ENCODE results near the gene ATP13A2. TPM values are rescaled to one million over a fixed set of nuclear protein-coding genes. Genes with fewer than 3 reads are reported as not detected.

Gene ATP13A2
- total RNA-seq, 1 experiment from 2014 or later: 50.9 TPM

DNA sequence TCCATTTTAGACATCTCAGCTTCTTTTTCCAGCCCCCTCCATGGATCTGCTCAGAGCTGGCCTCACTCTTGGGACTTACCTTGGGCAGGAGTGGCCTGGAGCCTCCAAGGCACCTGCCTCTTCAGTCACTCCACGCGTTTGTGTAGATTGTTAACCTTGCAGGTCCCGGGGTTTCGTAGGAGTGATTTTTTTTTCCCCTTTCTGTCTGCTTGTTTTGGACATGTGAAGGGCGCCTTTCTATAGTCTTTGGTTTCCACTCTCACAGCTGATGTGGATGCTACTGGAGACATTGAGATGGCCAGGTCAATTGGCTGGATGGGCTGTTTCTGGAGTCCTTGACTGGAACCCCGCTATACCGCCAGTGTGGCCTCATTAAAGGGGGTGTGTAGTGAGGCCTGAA, 44.1 kb upstream of the ATP13A2 start:
- Histone ChIP-seq H3K4me1 (ENCODE audit: insufficient read depth, low read length, poor library complexity, severe bottlenecking) (peaks cover 34% of the 10 kb centered on the region), H3K27ac (ENCODE audit: low read depth, low read length, poor library complexity, severe bottlenecking) (no peak overlapping the region), H3K36me3 (ENCODE audit: insufficient read depth, low read length, poor library complexity, severe bottlenecking) (peaks cover 15% of the 10 kb centered on the region), H3K9me3 (ENCODE audit: low read depth, low read length, poor library complexity, severe bottlenecking) (no peaks in the 10 kb centered on the region), H3K4me3 (ENCODE audit: low read depth, low read length, poor library complexity, severe bottlenecking) (no peak overlapping the region), H3K27me3 (replicated peaks; ENCODE audit: insufficient read depth, low read depth, low read length, poor library complexity) (no peaks in the 10 kb centered on the region)
- intact Hi-C loops (cut with micrococcal nuclease; ENCODE audit: unreplicated experiment): loop anchor here (5.0 kb wide), 1 partner anchor 352 kb away; no protein-coding TSS in a partner anchor
- no TSS peak for BruUV-seq (replicated peaks)
- DNase-seq (ENCODE audit: low spot score): no peak
- ChIA-PET POLR2A (ENCODE audit: low non-redundant PET) (interaction anchor here (0.6 kb wide), 1 partner anchor 396 kb away, joined by 26 read pairs; no protein-coding TSS in a partner anchor), CTCF (no interaction called here)
- no peak for TF ChIP-seq EZH2 (IDR thresholded peaks at IDR 0.05; ENCODE audit: borderline replicate concordance, low read depth, low read length, poor library complexity, severe bottlenecking)
- TF ChIP-seq, protein P1, sequence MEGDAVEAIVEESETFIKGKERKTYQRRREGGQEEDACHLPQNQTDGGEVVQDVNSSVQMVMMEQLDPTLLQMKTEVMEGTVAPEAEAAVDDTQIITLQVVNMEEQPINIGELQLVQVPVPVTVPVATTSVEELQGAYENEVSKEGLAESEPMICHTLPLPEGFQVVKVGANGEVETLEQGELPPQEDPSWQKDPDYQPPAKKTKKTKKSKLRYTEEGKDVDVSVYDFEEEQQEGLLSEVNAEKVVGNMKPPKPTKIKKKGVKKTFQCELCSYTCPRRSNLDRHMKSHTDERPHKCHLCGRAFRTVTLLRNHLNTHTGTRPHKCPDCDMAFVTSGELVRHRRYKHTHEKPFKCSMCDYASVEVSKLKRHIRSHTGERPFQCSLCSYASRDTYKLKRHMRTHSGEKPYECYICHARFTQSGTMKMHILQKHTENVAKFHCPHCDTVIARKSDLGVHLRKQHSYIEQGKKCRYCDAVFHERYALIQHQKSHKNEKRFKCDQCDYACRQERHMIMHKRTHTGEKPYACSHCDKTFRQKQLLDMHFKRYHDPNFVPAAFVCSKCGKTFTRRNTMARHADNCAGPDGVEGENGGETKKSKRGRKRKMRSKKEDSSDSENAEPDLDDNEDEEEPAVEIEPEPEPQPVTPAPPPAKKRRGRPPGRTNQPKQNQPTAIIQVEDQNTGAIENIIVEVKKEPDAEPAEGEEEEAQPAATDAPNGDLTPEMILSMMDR (conservative IDR thresholded peaks at IDR 0.05; ENCODE audit: low read depth, low read length): no peak

DNA sequence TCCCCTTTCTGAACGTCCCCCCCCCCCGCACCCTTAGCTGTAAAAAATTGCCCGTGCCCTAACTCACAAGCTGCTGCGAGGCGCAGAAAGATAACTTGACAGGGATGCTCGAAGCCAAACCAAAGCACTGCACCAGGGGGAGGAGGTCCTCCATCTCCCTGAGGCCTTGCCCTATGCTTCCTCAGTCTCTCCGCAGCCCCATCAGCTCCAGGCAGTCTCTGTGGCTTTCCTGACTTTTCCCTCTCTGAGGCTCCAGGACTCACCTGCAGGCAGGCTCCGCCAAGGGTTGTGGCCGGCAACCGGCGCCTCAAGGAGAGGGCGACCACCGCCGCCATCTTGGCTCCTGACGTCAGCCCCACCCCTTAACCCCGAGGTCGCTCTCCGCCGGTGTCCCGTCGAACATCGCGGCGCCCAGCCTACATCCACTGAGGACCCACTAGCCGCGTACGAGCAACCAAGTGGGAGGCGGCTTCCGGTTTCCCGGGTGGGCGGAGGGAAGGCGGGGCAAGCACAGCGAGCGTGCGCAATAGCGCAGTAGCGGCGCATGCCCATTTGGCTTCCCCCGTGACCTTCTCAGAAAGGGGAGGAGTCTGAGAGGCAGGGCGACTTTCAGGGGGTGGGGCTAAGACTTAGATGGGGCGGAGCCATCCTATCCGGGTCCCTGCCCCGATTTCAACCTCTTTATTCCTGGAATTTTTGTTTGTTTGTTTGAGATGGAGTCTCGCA, 42.1 kb upstream of the ATP13A2 start, which contains the start of gene SDHB:
Gene SDHB (minus strand): TSS at position 348 of the 726 bp plus-strand sequence. CDS start 13 bp downstream, at position 335.
- peak; percentile 98 for DNase-seq (ENCODE audit: low spot score)
- intact Hi-C loops (cut with micrococcal nuclease; ENCODE audit: unreplicated experiment): no loop called here
- H3K27ac ChIP-seq (ENCODE audit: low read depth, low read length, poor library complexity, severe bottlenecking): peak within 1 kb of the TSS; percentile 66
- no peaks in the 10 kb centered on the region for H3K27me3 ChIP-seq (replicated peaks; ENCODE audit: insufficient read depth, low read depth, low read length, poor library complexity)
- ChIA-PET CTCF (interaction anchor here (0.6 kb wide), 1 partner anchor 433 kb away, joined by 3 read pairs; no protein-coding TSS in a partner anchor), POLR2A (ENCODE audit: low non-redundant PET) (interaction anchor here (0.6 kb wide), 1 partner anchor 11 kb away, joined by 6 read pairs; no protein-coding TSS in a partner anchor)
- H3K4me1 ChIP-seq (ENCODE audit: insufficient read depth, low read length, poor library complexity, severe bottlenecking): peaks cover 16% of the 10 kb centered on the region
- TF ChIP-seq, protein P1 (conservative IDR thresholded peaks at IDR 0.05; ENCODE audit: low read depth, low read length): no peak
- TF ChIP-seq EZH2 (IDR thresholded peaks at IDR 0.05; ENCODE audit: borderline replicate concordance, low read depth, low read length, poor library complexity, severe bottlenecking): no peak
- H3K9me3 ChIP-seq (ENCODE audit: low read depth, low read length, poor library complexity, severe bottlenecking): no peaks in the 10 kb centered on the region
- H3K36me3 ChIP-seq (ENCODE audit: insufficient read depth, low read length, poor library complexity, severe bottlenecking): peaks cover 30% of the 10 kb centered on the region
- no TSS peak for BruUV-seq (replicated peaks)
- peak within 1 kb of the TSS; percentile 89 for H3K4me3 ChIP-seq (ENCODE audit: low read depth, low read length, poor library complexity, severe bottlenecking)

DNA sequence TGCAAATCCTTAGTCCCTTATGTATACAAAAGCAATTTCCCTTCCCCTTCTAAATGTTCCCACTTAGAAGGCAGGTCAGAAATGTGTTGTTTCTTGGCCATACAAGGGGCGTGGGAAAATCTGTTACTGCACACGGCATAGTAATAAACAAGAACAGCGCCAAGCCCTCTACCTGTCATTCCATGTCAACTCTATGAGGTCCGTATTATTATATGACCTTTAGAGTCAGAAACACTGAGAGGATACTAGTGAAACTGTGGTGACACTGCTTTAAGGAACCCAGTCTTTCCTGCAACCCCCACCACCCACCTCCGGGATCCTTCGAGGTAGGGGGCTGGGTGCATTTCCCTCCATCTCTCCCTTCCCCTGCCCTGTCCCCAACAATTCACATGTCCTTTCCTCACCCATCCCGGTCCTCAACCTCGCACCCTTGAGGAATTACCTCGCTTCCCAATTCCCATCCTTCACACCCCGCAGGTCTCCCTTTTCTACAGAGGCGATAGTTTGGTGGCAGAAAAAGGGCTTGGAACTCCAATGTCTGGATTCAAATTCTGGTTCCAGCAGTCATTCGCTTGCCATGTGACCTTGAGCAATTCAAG, 41.5 kb upstream of the ATP13A2 start:
- CTCF ChIA-PET: interaction anchor here (0.6 kb wide), 1 partner anchor 432 kb away, joined by 3 read pairs; no protein-coding TSS in a partner anchor
- Histone ChIP-seq H3K27ac (ENCODE audit: low read depth, low read length, poor library complexity, severe bottlenecking) (peak overlapping the region; percentile 66), H3K36me3 (ENCODE audit: insufficient read depth, low read length, poor library complexity, severe bottlenecking) (peaks cover 30% of the 10 kb centered on the region)

More for the DNA sequence above, 41.5 kb upstream of the ATP13A2 start:
- intact Hi-C loops (cut with micrococcal nuclease; ENCODE audit: unreplicated experiment): no loop called here
- H3K9me3 ChIP-seq (ENCODE audit: low read depth, low read length, poor library complexity, severe bottlenecking): no peaks in the 10 kb centered on the region
- H3K27me3 ChIP-seq (replicated peaks; ENCODE audit: insufficient read depth, low read depth, low read length, poor library complexity): no peaks in the 10 kb centered on the region
- no peak for DNase-seq (ENCODE audit: low spot score)
- peaks cover 16% of the 10 kb centered on the region for H3K4me1 ChIP-seq (ENCODE audit: insufficient read depth, low read length, poor library complexity, severe bottlenecking)
- TF ChIP-seq, protein P1 (conservative IDR thresholded peaks at IDR 0.05; ENCODE audit: low read depth, low read length): no peak
- TF ChIP-seq EZH2 (IDR thresholded peaks at IDR 0.05; ENCODE audit: borderline replicate concordance, low read depth, low read length, poor library complexity, severe bottlenecking): no peak
- POLR2A ChIA-PET (ENCODE audit: low non-redundant PET): interaction anchor here (0.6 kb wide), 1 partner anchor 12 kb away, joined by 6 read pairs; no protein-coding TSS in a partner anchor
- TSS peak; percentile 30 for BruUV-seq (replicated peaks)
- H3K4me3 ChIP-seq (ENCODE audit: low read depth, low read length, poor library complexity, severe bottlenecking): peak overlapping the region; percentile 89

Measured in A673 (cell line).